ENCODE data around the gene BCR. TPM values are rescaled to one million over a fixed set of nuclear protein-coding genes. Genes with fewer than 3 reads are reported as not detected.
A peak's percentile ranks its signal among the peaks of the same experiment; 100 is the strongest.
"Not testable (repeated sequence)": the region's sequence is repeated elsewhere in the genome, so short reads cannot be mapped to it uniquely, and the experiment has no call there.

The BCR gene
- total and polyA plus RNA-seq, 2 experiments from 2014 or later = 38.8 to 42.2 TPM

- H3K27ac ChIP-seq = no peak overlapping the region
- no peak overlapping the region for H3K4me2 ChIP-seq
- H2AFZ ChIP-seq = no peak overlapping the region
- H3K9me2 ChIP-seq (replicated peaks; ENCODE audit: insufficient read depth) = no peaks in the 10 kb centered on the region
- no peaks in the 10 kb centered on the region for H3K36me3 ChIP-seq (replicated peaks; ENCODE audit: insufficient read depth, low read depth)
- H3K79me2 ChIP-seq = no peaks in the 10 kb centered on the region
- 95% methylated on average over 14 of the region's 14 CpGs for WGBS (ENCODE audit: low lambda C conversion rate, missing lambda C conversion rate)
- H3K9me3 ChIP-seq (ENCODE audit: low read depth) = no peaks in the 10 kb centered on the region
- no peak overlapping the region for H3K4me3 ChIP-seq
- H3K4me1 ChIP-seq (ENCODE audit: insufficient read depth) = no peaks in the 10 kb centered on the region
- H4K20me1 ChIP-seq (ENCODE audit: insufficient read depth, poor library complexity, severe bottlenecking) = no peaks in the 10 kb centered on the region
- H3K27me3 ChIP-seq = no peaks in the 10 kb centered on the region
- TF ChIP-seq EZH2 (IDR thresholded peaks at IDR 0.05; ENCODE audit: borderline replicate concordance) (no peak), CTCF (IDR thresholded peaks at IDR 0.05; ENCODE audit: poor library complexity) (no peak), EZH2phosphoT487 (IDR thresholded peaks at IDR 0.05; ENCODE audit: low read depth, severe bottlenecking, unreplicated experiment) (no peak)
- no peak for DNase-seq (ENCODE audit: low spot score)
Measured at GRCh38 chr22:23313791-23314567, 133.7 kb downstream of the BCR start.

- Histone ChIP-seq H3K4me3 (no peak overlapping the region), H2AFZ (no peak overlapping the region), H3K4me1 (ENCODE audit: insufficient read depth) (no peaks in the 10 kb centered on the region), H4K20me1 (ENCODE audit: insufficient read depth, poor library complexity, severe bottlenecking) (no peaks in the 10 kb centered on the region), H3K9me2 (replicated peaks; ENCODE audit: insufficient read depth) (no peaks in the 10 kb centered on the region), H3K27ac (no peak overlapping the region), H3K79me2 (no peaks in the 10 kb centered on the region), H3K4me2 (no peak overlapping the region), H3K27me3 (no peaks in the 10 kb centered on the region), H3K9me3 (ENCODE audit: low read depth) (no peaks in the 10 kb centered on the region), H3K36me3 (replicated peaks; ENCODE audit: insufficient read depth, low read depth) (no peaks in the 10 kb centered on the region)
- TF ChIP-seq EZH2phosphoT487 (IDR thresholded peaks at IDR 0.05; ENCODE audit: low read depth, severe bottlenecking, unreplicated experiment) (no peak), CTCF (IDR thresholded peaks at IDR 0.05; ENCODE audit: poor library complexity) (peak; percentile 90)
- DNase-seq (ENCODE audit: low spot score) = peak; percentile 86
- 43% methylated on average over 15 of the region's 15 CpGs for WGBS (ENCODE audit: low lambda C conversion rate, missing lambda C conversion rate)
Measured at GRCh38 chr22:23315341-23315917, 135.1 kb downstream of the BCR start.

GRCh38 chr22:23316596-23316995 is 136.3 kb downstream of the BCR start:
- WGBS (ENCODE audit: low lambda C conversion rate, missing lambda C conversion rate) = 83% methylated on average over 5 of the region's 11 CpGs
- not testable (repeated sequence) for H3K4me3 ChIP-seq, H3K27ac ChIP-seq

DNA sequence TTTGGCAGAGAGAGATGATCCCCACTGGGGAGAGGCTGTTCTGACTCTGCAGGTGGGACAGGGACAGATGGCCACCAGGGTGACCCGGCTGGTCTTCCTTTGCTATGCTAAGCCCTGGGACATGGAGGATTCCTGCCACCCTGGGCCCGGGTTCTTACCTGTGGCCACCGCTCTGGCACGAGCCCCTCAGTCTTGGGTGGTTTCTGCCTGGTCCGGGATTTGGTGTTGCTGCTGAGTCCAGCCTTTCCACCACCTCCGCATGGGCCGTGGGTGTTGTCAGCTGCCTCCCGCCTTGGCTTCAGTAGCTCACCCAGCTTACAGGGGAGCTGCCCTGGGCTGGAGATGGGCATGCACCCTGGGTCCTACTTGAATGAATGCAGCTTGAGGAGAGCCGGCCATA is 138.0 kb downstream of the BCR start:
- H3K27me3 ChIP-seq; H4K20me1 ChIP-seq (ENCODE audit: insufficient read depth, poor library complexity, severe bottlenecking); H3K9me3 ChIP-seq (ENCODE audit: low read depth); H3K9me2 ChIP-seq (replicated peaks; ENCODE audit: insufficient read depth); H3K79me2 ChIP-seq; H2AFZ ChIP-seq; DNase-seq (ENCODE audit: low spot score); H3K4me1 ChIP-seq (ENCODE audit: insufficient read depth); H3K27ac ChIP-seq; H3K4me2 ChIP-seq; H3K4me3 ChIP-seq; H3K36me3 ChIP-seq (replicated peaks; ENCODE audit: insufficient read depth, low read depth): not testable (repeated sequence)
- WGBS (ENCODE audit: low lambda C conversion rate, missing lambda C conversion rate) = 95% methylated on average over 9 of the region's 9 CpGs

More at GRCh38 chr22:23316596-23316995, 136.3 kb downstream of the BCR start:
- not testable (repeated sequence) for H2AFZ ChIP-seq; H3K9me2 ChIP-seq (replicated peaks; ENCODE audit: insufficient read depth); H3K4me2 ChIP-seq; H3K36me3 ChIP-seq (replicated peaks; ENCODE audit: insufficient read depth, low read depth); H3K4me1 ChIP-seq (ENCODE audit: insufficient read depth); H3K79me2 ChIP-seq; H3K27me3 ChIP-seq; H3K9me3 ChIP-seq (ENCODE audit: low read depth); H4K20me1 ChIP-seq (ENCODE audit: insufficient read depth, poor library complexity, severe bottlenecking); DNase-seq (ENCODE audit: low spot score)

- DNase-seq (ENCODE audit: low spot score) = not testable (repeated sequence)
- 83% methylated on average over 17 of the region's 19 CpGs for WGBS (ENCODE audit: low lambda C conversion rate, missing lambda C conversion rate)
Measured at GRCh38 chr22:23322497-23323080, 142.3 kb downstream of the BCR start.

GRCh38 chr22:23323960-23324688 is 143.8 kb downstream of the BCR start:
- H3K4me3 ChIP-seq; H3K36me3 ChIP-seq (replicated peaks; ENCODE audit: insufficient read depth, low read depth); H3K4me2 ChIP-seq; H2AFZ ChIP-seq; DNase-seq (ENCODE audit: low spot score); H3K27ac ChIP-seq; H3K27me3 ChIP-seq; H4K20me1 ChIP-seq (ENCODE audit: insufficient read depth, poor library complexity, severe bottlenecking); H3K79me2 ChIP-seq; H3K9me3 ChIP-seq (ENCODE audit: low read depth); H3K4me1 ChIP-seq (ENCODE audit: insufficient read depth); H3K9me2 ChIP-seq (replicated peaks; ENCODE audit: insufficient read depth): not testable (repeated sequence)
- WGBS (ENCODE audit: low lambda C conversion rate, missing lambda C conversion rate) = 92% methylated on average over 6 of the region's 6 CpGs

More at GRCh38 chr22:23322497-23323080, 142.3 kb downstream of the BCR start:
- H3K9me3 ChIP-seq (ENCODE audit: low read depth); H3K27me3 ChIP-seq; H3K27ac ChIP-seq; H3K4me2 ChIP-seq; H3K9me2 ChIP-seq (replicated peaks; ENCODE audit: insufficient read depth); H2AFZ ChIP-seq; H4K20me1 ChIP-seq (ENCODE audit: insufficient read depth, poor library complexity, severe bottlenecking); H3K79me2 ChIP-seq; H3K4me3 ChIP-seq; H3K4me1 ChIP-seq (ENCODE audit: insufficient read depth); H3K36me3 ChIP-seq (replicated peaks; ENCODE audit: insufficient read depth, low read depth): not testable (repeated sequence)

Measured in hepatocyte (in vitro differentiated cells).